Prostate gland (tissue), 2 donors: ENCODE results near the gene GRK3. TPM values are rescaled to one million over a fixed set of nuclear protein-coding genes. Genes with fewer than 3 reads are reported as not detected.

ENCODE experiments used
- DNase-seq: peaks from one replicate; pipeline ENCODE4 v3.0.0-alpha.2; 2019; ENCODE audit warnings: low spot score
- H3K27ac ChIP-seq, 2 donors: fragments of 200-600 bp; sonication (generic); 2 replicates each; pipeline ENCODE4 v1.5.1; 2017 to 2019
- H3K27me3 ChIP-seq: fragments of 200-600 bp; sonication (generic); replicated peaks from 2 replicates; pipeline ENCODE4 v1.5.1; 2019; ENCODE audit not compliant: insufficient read depth
- H3K36me3 ChIP-seq, 2 donors: fragments of 200-600 bp; sonication (generic); 1 replicate in 1 of 2; 2 replicates in 1 of 2; pipeline versions ENCODE4 v1.5.1 to v1.8.1; 2017 to 2019
- H3K4me1 ChIP-seq: fragments of 200-600 bp; sonication (generic); replicated peaks from 2 replicates; pipeline ENCODE4 v1.5.1; 2019
- H3K4me3 ChIP-seq, 2 donors: fragments of 200-600 bp; sonication (generic); 2 replicates each; pipeline ENCODE4 v1.5.1; 2017 to 2019
- H3K9me3 ChIP-seq: fragments of 200-600 bp; sonication (generic); 2 replicates; pipeline ENCODE4 v1.5.1; 2017
- CTCF ChIP-seq, 4 experiments: fragments of 200-600 bp in 2 of 4; fragments of 450-650 bp in 2 of 4; sonication (generic) in 2 of 4; IDR thresholded peaks; 1 replicate in 3 of 4; 2 replicates in 1 of 4; pipeline ENCODE4 v1.5.1; 2016 to 2019; ENCODE audit warnings: antibody characterized with exemption in 4 of 4, mild to moderate bottlenecking in 2 of 4, moderate library complexity in 2 of 4
- POLR2A ChIP-seq: fragments of 450-650 bp; IDR thresholded peaks from one replicate; pipeline ENCODE4 v1.6.1; 2016; ENCODE audit warnings: antibody characterized with exemption, mild to moderate bottlenecking
- POLR2AphosphoS5 ChIP-seq: sonication (generic); formaldehyde crosslinking; IDR thresholded peaks from one replicate; pipeline ENCODE4 v1.6.1; 2017; ENCODE audit warnings: antibody characterized with exemption
- WGBS: methylation state at CpG from one replicate; pipeline ENCODE4 v1.1.5; 2018; 5-methylcytosine and 5-hydroxymethylcytosine counted together
- intact Hi-C: fragments of 100-400 bp; cut with DNase I; formaldehyde crosslinking; loops from one replicate; pipeline ENCODE4 v1.14.2; 2022
- total RNA-seq, 2 donors: library from RNA; depleted of rRNA; stranded (reverse); fragments of >200 nt; gene quantifications; one replicate each; pipeline ENCODE4 v1.1.0, GENCODE V29; 2016

Gene GRK3
- total RNA-seq, 2 donors from 2014 or later: 10.2 to 16.9 TPM

GRCh38 chr22:25765016-25765367 is 200.5 kb downstream of the GRK3 start:
- H3K27me3 ChIP-seq: no peaks in the 10 kb centered on the region
- intact Hi-C loops: no loop called here

GRCh38 chr22:25765801-25766200 is 201.3 kb downstream of the GRK3 start:
- 92% methylated on average over 4 of the region's 4 CpGs for WGBS
- TF ChIP-seq POLR2A: no peak
- no peak for TF ChIP-seq CTCF (IDR thresholded peaks at IDR 0.05)
- TF ChIP-seq POLR2AphosphoS5: no peak
- Histone ChIP-seq H3K27me3 (no peaks in the 10 kb centered on the region), H3K4me3 (no peak overlapping the region), H3K27ac (no peak overlapping the region), H3K4me1 (no peaks in the 10 kb centered on the region), H3K36me3 (no peaks in the 10 kb centered on the region), H3K9me3 (no peaks in the 10 kb centered on the region)
- intact Hi-C loops: no loop called here
- DNase-seq: no peak

More at GRCh38 chr22:25765016-25765367, 200.5 kb downstream of the GRK3 start:
- Histone ChIP-seq H3K27ac (no peak overlapping the region), H3K4me1 (no peaks in the 10 kb centered on the region), H3K9me3 (no peaks in the 10 kb centered on the region), H3K36me3 (no peaks in the 10 kb centered on the region), H3K4me3 (no peak overlapping the region)
- WGBS: 59% methylated on average over 2 of the region's 2 CpGs
- no peak for DNase-seq
- TF ChIP-seq POLR2A (no peak), POLR2AphosphoS5 (no peak), CTCF (IDR thresholded peaks at IDR 0.05) (no peak)

GRCh38 chr22:25766418-25766817 is 201.9 kb downstream of the GRK3 start:
- no peak overlapping the region for H3K27ac ChIP-seq
- intact Hi-C loops: no loop called here
- H3K27me3 ChIP-seq: no peaks in the 10 kb centered on the region
- no peaks in the 10 kb centered on the region for H3K4me1 ChIP-seq
- WGBS: 97% methylated on average over 3 of the region's 3 CpGs
- H3K9me3 ChIP-seq: no peaks in the 10 kb centered on the region
- TF ChIP-seq POLR2AphosphoS5: no peak
- TF ChIP-seq POLR2A: no peak
- no peak for TF ChIP-seq CTCF (IDR thresholded peaks at IDR 0.05)
- no peaks in the 10 kb centered on the region for H3K36me3 ChIP-seq
- DNase-seq: no peak
- H3K4me3 ChIP-seq: no peak overlapping the region

- Histone ChIP-seq H3K9me3 (no peaks in the 10 kb centered on the region), H3K27me3 (no peaks in the 10 kb centered on the region), H3K4me3 (no peak overlapping the region), H3K36me3 (no peaks in the 10 kb centered on the region), H3K27ac (no peak overlapping the region), H3K4me1 (no peaks in the 10 kb centered on the region)
- no peak for DNase-seq
- TF ChIP-seq POLR2A (no peak), POLR2AphosphoS5 (no peak)
- intact Hi-C loops: loop anchor here (5.0 kb wide), 2 partner anchors 308 to 568 kb away; no protein-coding TSS in a partner anchor
- WGBS: 85% methylated on average over 4 of the region's 4 CpGs
Measured at GRCh38 chr22:25770333-25770732, 205.9 kb downstream of the GRK3 start.

GRCh38 chr22:25772288-25772687 is 207.8 kb downstream of the GRK3 start:
- Histone ChIP-seq H3K36me3 (no peaks in the 10 kb centered on the region), H3K27me3 (no peaks in the 10 kb centered on the region), H3K4me1 (no peaks in the 10 kb centered on the region), H3K4me3 (no peak overlapping the region), H3K9me3 (no peaks in the 10 kb centered on the region), H3K27ac (no peak overlapping the region)
- WGBS: 68% methylated on average over 9 of the region's 9 CpGs
- DNase-seq: no peak
- no peak for TF ChIP-seq POLR2AphosphoS5
- no peak for TF ChIP-seq POLR2A
- no peak for TF ChIP-seq CTCF (IDR thresholded peaks at IDR 0.05)
- intact Hi-C loops: loop anchor here (5.0 kb wide), 2 partner anchors 310 to 570 kb away; no protein-coding TSS in a partner anchor
